Fibroblast of pulmonary artery (primary cell): ENCODE measurements around the gene TEX22.

ENCODE experiments used
- DNase-seq: peaks from one replicate; pipeline ENCODE4 v3.0.0-alpha.2; 2010; ENCODE audit warnings: low read depth
- H3K4me3 ChIP-seq: replicated peaks from 2 replicates; pipeline ENCODE4 v1.5.1; 2011; ENCODE audit warnings: low read depth, mild to moderate bottlenecking, control low read depth, low read length, moderate library complexity
- CTCF ChIP-seq: IDR thresholded peaks from 2 replicates; pipeline ENCODE4 v1.5.1; 2011; ENCODE audit warnings: mild to moderate bottlenecking, control low read depth, low read length, inconsistent platforms; ENCODE audit errors: missing control alignments

Gene TEX22

GRCh38 chr14:105427936-105428485 lies 29.7 kb downstream of the TEX22 start:
- TF ChIP-seq CTCF: no peak
- no peak overlapping the region for H3K4me3 ChIP-seq
- no peak for DNase-seq

GRCh38 chr14:105430042-105430441 lies 31.7 kb downstream of the TEX22 start:
- TF ChIP-seq CTCF: no peak
- DNase-seq: peak; percentile 80
- H3K4me3 ChIP-seq: no peak overlapping the region

GRCh38 chr14:105430565-105430964 lies 32.2 kb downstream of the TEX22 start:
- no peak for TF ChIP-seq CTCF
- peak; percentile 84 for DNase-seq
- H3K4me3 ChIP-seq: no peak overlapping the region

GRCh38 chr14:105431256-105431655 lies 32.9 kb downstream of the TEX22 start:
- no peak for TF ChIP-seq CTCF
- no peak overlapping the region for H3K4me3 ChIP-seq
- no peak for DNase-seq

- no peak for TF ChIP-seq CTCF
- no peak for DNase-seq
- no peak overlapping the region for H3K4me3 ChIP-seq
These were observed 34.3 kb downstream of the TEX22 start for GRCh38 chr14:105432657-105433056.

- H3K4me3 ChIP-seq: no peak overlapping the region
- TF ChIP-seq CTCF: no peak
- no peak for DNase-seq
These were observed 34.8 kb downstream of the TEX22 start for GRCh38 chr14:105433161-105433605.

GRCh38 chr14:105436402-105436801 lies 38.1 kb downstream of the TEX22 start:
- H3K4me3 ChIP-seq: no peak overlapping the region
- TF ChIP-seq CTCF: no peak
- DNase-seq: no peak
